HL-60 (cell line): Measurements from ENCODE around the gene SSX5.
"Not testable (repeated sequence)": the region's sequence is repeated elsewhere in the genome, so short reads cannot be mapped to it uniquely, and the experiment has no call there.

ENCODE experiments used
- CTCF ChIP-seq: IDR thresholded peaks from one replicate; pipeline ENCODE4 v1.5.1; 2011; ENCODE audit warnings: low read length, control low read depth, inconsistent platforms; ENCODE audit not compliant: insufficient read depth
- GABPA ChIP-seq: IDR thresholded peaks from 2 replicates; pipeline ENCODE4 v1.6.1; 2012; ENCODE audit warnings: low read depth
- POLR2AphosphoS5 ChIP-seq: IDR thresholded peaks from 2 replicates; pipeline ENCODE4 v1.6.1; 2012; ENCODE audit warnings: low read depth
- REST ChIP-seq: IDR thresholded peaks from 2 replicates; pipeline ENCODE4 v1.6.1; 2012; ENCODE audit warnings: low read depth; ENCODE audit not compliant: insufficient replicate concordance
- SPI1 ChIP-seq: IDR thresholded peaks from 2 replicates; pipeline ENCODE4 v1.6.1; 2012; ENCODE audit warnings: low read depth, mild to moderate bottlenecking, borderline replicate concordance

GRCh38 chrX:48142697-48143096 is 53.9 kb downstream of the SSX5 start:
- TF ChIP-seq CTCF, GABPA, POLR2AphosphoS5, REST, SPI1: not testable (repeated sequence)
